ENCODE data around the gene FEN1. TPM values are rescaled to one million over a fixed set of nuclear protein-coding genes. Genes with fewer than 3 reads are reported as not detected.
A peak's percentile ranks its signal among the peaks of the same experiment; 100 is the strongest.

FEN1 gene
- total and polyA plus RNA-seq, 2 experiments from 2014 or later, result 29.0 to 31.5 TPM

DNA sequence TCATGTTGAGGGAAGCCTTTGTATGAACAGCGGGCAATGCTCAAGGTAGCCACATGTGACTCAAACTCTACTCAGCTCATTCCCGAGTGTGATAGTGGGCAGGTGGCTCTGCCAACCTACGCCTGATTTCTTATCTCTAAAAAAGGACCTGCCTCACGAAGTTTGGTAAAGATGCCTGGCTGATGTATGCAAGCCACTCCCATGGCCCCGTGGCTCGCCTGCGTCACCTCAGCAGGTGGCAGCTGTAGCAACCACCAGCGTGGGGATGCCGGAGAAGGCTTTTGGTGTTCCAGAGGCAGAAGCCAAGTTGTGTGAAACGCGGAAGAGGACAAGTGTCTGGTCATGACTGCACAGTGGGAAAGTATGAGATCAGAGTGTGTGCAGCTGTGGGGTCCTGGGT, 40.8 kb downstream of the FEN1 start:
- no peaks in the 10 kb centered on the region for H3K79me2 ChIP-seq (ENCODE audit: insufficient read depth)

DNA sequence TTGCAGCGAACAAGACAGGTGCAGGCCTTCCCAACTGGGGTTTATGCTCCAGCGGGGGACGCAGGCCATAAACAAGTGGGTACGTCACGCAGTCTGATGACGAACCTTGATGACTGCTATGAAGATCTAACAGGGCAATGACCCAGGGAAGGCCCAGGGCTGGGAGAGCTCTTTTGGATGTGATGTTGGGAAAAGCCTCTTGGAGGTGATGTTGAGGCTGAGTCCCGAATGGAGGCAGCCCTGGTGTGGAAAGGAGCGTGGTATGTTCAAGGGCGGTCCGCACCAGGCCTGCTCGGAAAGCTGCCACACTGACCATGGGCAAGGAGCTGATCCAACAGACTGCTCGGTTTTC, 41.2 kb downstream of the FEN1 start:
- Histone ChIP-seq H3K9me3 (ENCODE audit: low read depth) (no peaks in the 10 kb centered on the region), H3K9ac (no peak overlapping the region), H3K79me2 (ENCODE audit: insufficient read depth) (no peaks in the 10 kb centered on the region), H3K27ac (no peak overlapping the region), H3K4me3 (no peak overlapping the region), H3F3A (ENCODE audit: insufficient read depth) (peaks cover 8% of the 10 kb centered on the region), H3K4me1 (ENCODE audit: insufficient read depth) (peaks cover 9% of the 10 kb centered on the region), H3K4me2 (ENCODE audit: unreplicated experiment) (no peak overlapping the region), H3K36me3 (ENCODE audit: low read depth) (no peaks in the 10 kb centered on the region), H3K27me3 (replicated peaks; ENCODE audit: insufficient read depth) (no peaks in the 10 kb centered on the region), H3K9me2 (ENCODE audit: insufficient read depth) (no peaks in the 10 kb centered on the region), H2AFZ (no peak overlapping the region), H4K20me1 (ENCODE audit: insufficient read depth) (no peaks in the 10 kb centered on the region)
- no peak for DNase-seq
- in situ Hi-C loops (cut with MboI), result no loop called here
- WGBS, 2 experiments (ENCODE audit: low coverage in 1 of 2, low lambda C conversion rate in 2 of 2, missing lambda C conversion rate in 2 of 2), result 93% methylated on average over 12 of the region's 12 CpGs
- TF ChIP-seq EZH2 (IDR thresholded peaks at IDR 0.05; ENCODE audit: insufficient read depth, poor library complexity, severe bottlenecking) (no peak), EZH2phosphoT487 (IDR thresholded peaks at IDR 0.05; ENCODE audit: insufficient read depth, low read depth) (no peak)

More for the DNA sequence above, 40.8 kb downstream of the FEN1 start:
- no peak overlapping the region for H3K4me2 ChIP-seq (ENCODE audit: unreplicated experiment)
- no peak overlapping the region for H3K9ac ChIP-seq
- H3K9me3 ChIP-seq (ENCODE audit: low read depth), result no peaks in the 10 kb centered on the region
- in situ Hi-C loops (cut with MboI), result no loop called here
- no peak overlapping the region for H3K4me3 ChIP-seq
- TF ChIP-seq EZH2 (IDR thresholded peaks at IDR 0.05; ENCODE audit: insufficient read depth, poor library complexity, severe bottlenecking), result no peak
- no peak overlapping the region for H3K27ac ChIP-seq
- no peaks in the 10 kb centered on the region for H4K20me1 ChIP-seq (ENCODE audit: insufficient read depth)
- H3F3A ChIP-seq (ENCODE audit: insufficient read depth), result peaks cover 8% of the 10 kb centered on the region
- H3K9me2 ChIP-seq (ENCODE audit: insufficient read depth), result no peaks in the 10 kb centered on the region
- peaks cover 9% of the 10 kb centered on the region for H3K4me1 ChIP-seq (ENCODE audit: insufficient read depth)
- no peak overlapping the region for H2AFZ ChIP-seq
- no peaks in the 10 kb centered on the region for H3K36me3 ChIP-seq (ENCODE audit: low read depth)
- 91% methylated on average over 11 of the region's 11 CpGs for WGBS, 2 experiments (ENCODE audit: low coverage in 1 of 2, low lambda C conversion rate in 2 of 2, missing lambda C conversion rate in 2 of 2)
- DNase-seq, result no peak
- no peaks in the 10 kb centered on the region for H3K27me3 ChIP-seq (replicated peaks; ENCODE audit: insufficient read depth)

DNA sequence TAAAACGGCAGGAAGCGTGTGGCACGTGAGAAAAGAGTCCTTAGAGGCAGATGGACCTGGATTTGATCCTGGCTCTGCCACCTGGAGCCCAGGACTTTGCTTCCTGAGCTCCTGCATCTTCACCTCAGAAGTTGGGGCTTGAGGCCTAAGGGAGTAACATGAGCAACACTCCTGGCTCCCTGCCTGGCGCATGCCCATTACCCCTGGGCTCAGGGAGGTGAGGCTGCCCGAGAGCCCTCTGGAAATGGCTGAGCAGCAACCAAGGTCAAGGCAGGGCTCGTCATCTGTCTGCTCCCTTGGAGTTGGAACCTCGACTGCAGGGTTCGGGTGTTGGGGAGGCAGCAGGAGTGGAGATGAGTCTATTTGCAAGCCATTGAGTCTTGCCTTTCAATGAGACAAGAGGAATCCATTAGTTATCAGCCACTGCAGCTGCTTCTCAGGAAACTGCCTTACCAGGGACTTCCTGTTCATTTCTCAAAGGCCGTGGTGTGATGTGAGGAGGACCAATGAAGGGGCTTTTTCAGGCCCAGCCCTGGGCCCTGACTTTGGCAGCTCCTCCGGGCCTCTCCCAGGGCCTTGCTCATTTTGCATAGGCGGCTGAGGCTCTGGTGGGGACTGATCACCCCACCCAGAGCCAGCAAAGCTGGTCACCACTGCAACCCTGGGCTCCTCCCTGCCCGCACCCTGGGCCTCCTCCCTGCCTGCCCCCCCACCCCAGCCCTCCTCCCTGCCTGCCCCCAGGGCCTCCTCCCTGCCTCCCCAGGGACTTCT, 41.8 kb downstream of the FEN1 start:
- H3F3A ChIP-seq (ENCODE audit: insufficient read depth), result peaks cover 8% of the 10 kb centered on the region
- no peak overlapping the region for H3K27ac ChIP-seq
- no peak overlapping the region for H3K4me2 ChIP-seq (ENCODE audit: unreplicated experiment)
- H3K4me3 ChIP-seq, result no peak overlapping the region
- H4K20me1 ChIP-seq (ENCODE audit: insufficient read depth), result no peaks in the 10 kb centered on the region
- 65 to 67% methylated on average over 11 to 12 of the region's 12 CpGs for WGBS, 2 experiments (ENCODE audit: low coverage in 1 of 2, low lambda C conversion rate in 2 of 2, missing lambda C conversion rate in 2 of 2)
- DNase-seq, result peak; percentile 20
- no peak overlapping the region for H2AFZ ChIP-seq
- no peaks in the 10 kb centered on the region for H3K27me3 ChIP-seq (replicated peaks; ENCODE audit: insufficient read depth)
- in situ Hi-C loops (cut with MboI), result no loop called here
- H3K4me1 ChIP-seq (ENCODE audit: insufficient read depth), result peaks cover 9% of the 10 kb centered on the region
- no peaks in the 10 kb centered on the region for H3K79me2 ChIP-seq (ENCODE audit: insufficient read depth)
- H3K9me3 ChIP-seq (ENCODE audit: low read depth), result no peaks in the 10 kb centered on the region
- TF ChIP-seq EZH2 (IDR thresholded peaks at IDR 0.05; ENCODE audit: insufficient read depth, poor library complexity, severe bottlenecking), result no peak
- TF ChIP-seq EZH2phosphoT487 (IDR thresholded peaks at IDR 0.05; ENCODE audit: insufficient read depth, low read depth), result no peak
- no peaks in the 10 kb centered on the region for H3K36me3 ChIP-seq (ENCODE audit: low read depth)
- H3K9ac ChIP-seq, result no peak overlapping the region
- H3K9me2 ChIP-seq (ENCODE audit: insufficient read depth), result no peaks in the 10 kb centered on the region

- Histone ChIP-seq H3K4me1 (ENCODE audit: insufficient read depth) (no peaks in the 10 kb centered on the region), H4K20me1 (ENCODE audit: insufficient read depth) (no peaks in the 10 kb centered on the region), H3K27me3 (replicated peaks; ENCODE audit: insufficient read depth) (no peaks in the 10 kb centered on the region), H3F3A (ENCODE audit: insufficient read depth) (no peaks in the 10 kb centered on the region), H3K36me3 (ENCODE audit: low read depth) (no peaks in the 10 kb centered on the region), H3K27ac (no peak overlapping the region), H3K9ac (no peak overlapping the region), H3K4me3 (no peak overlapping the region), H3K9me2 (ENCODE audit: insufficient read depth) (no peaks in the 10 kb centered on the region), H2AFZ (no peak overlapping the region), H3K79me2 (ENCODE audit: insufficient read depth) (no peaks in the 10 kb centered on the region), H3K4me2 (ENCODE audit: unreplicated experiment) (no peak overlapping the region), H3K9me3 (ENCODE audit: low read depth) (no peaks in the 10 kb centered on the region)
- no peak for DNase-seq
- WGBS, 2 experiments (ENCODE audit: low coverage in 1 of 2, low lambda C conversion rate in 2 of 2, missing lambda C conversion rate in 2 of 2), result 95 to 99% methylated on average over 8 of the region's 8 CpGs
- TF ChIP-seq EZH2 (IDR thresholded peaks at IDR 0.05; ENCODE audit: insufficient read depth, poor library complexity, severe bottlenecking) (no peak), EZH2phosphoT487 (IDR thresholded peaks at IDR 0.05; ENCODE audit: insufficient read depth, low read depth) (no peak)
- in situ Hi-C loops (cut with MboI), result no loop called here
These were observed 43.5 kb downstream of the FEN1 start for GRCh38 chr11:61836193-61836592.

Data from GM23248 (cell line).